BLaER1 treated with 17β-estradiol and CSF1 and Interleukin-3, amounts not matched to agents 10 nM and 100 nM (cell line): Measurements from ENCODE around the gene SELENOP.

Experiments
- H3K27ac ChIP-seq, 11 experiments: shearing (Covaris generic); formaldehyde crosslinking; 2 replicates each; pipeline ENCODE4 v1.8.1; 2022
- H3K27me3 ChIP-seq, 11 experiments: shearing (Covaris generic); formaldehyde crosslinking; 2 replicates each; pipeline ENCODE4 v1.8.1; 2022
- H3K36me3 ChIP-seq, 11 experiments: shearing (Covaris generic); formaldehyde crosslinking; 2 replicates each; pipeline ENCODE4 v1.8.1; 2022
- H3K4me1 ChIP-seq, 10 experiments: shearing (Covaris generic); formaldehyde crosslinking; 2 replicates each; pipeline ENCODE4 v1.8.1; 2022
- H3K4me2 ChIP-seq, 11 experiments: shearing (Covaris generic); formaldehyde crosslinking; 2 replicates each; pipeline ENCODE4 v1.8.1; 2022
- H3K4me3 ChIP-seq, 10 experiments: shearing (Covaris generic); formaldehyde crosslinking; 2 replicates each; pipeline ENCODE4 v1.8.1; 2022
- H3K9ac ChIP-seq, 11 experiments: shearing (Covaris generic); formaldehyde crosslinking; 2 replicates each; pipeline ENCODE4 v1.8.1; 2022
- H3K9me3 ChIP-seq, 11 experiments: shearing (Covaris generic); formaldehyde crosslinking; replicated peaks in 1 of 11; 2 replicates each; pipeline ENCODE4 v1.8.1; 2022
- H4K20me1 ChIP-seq, 11 experiments: shearing (Covaris generic); formaldehyde crosslinking; 2 replicates each; pipeline ENCODE4 v1.8.1; 2022
- Cebpa-rat ChIP-seq, 11 experiments: shearing (Covaris generic); IDR thresholded peaks; 2 replicates each; pipeline ENCODE4 v1.8.1; 2022

The SELENOP gene

DNA sequence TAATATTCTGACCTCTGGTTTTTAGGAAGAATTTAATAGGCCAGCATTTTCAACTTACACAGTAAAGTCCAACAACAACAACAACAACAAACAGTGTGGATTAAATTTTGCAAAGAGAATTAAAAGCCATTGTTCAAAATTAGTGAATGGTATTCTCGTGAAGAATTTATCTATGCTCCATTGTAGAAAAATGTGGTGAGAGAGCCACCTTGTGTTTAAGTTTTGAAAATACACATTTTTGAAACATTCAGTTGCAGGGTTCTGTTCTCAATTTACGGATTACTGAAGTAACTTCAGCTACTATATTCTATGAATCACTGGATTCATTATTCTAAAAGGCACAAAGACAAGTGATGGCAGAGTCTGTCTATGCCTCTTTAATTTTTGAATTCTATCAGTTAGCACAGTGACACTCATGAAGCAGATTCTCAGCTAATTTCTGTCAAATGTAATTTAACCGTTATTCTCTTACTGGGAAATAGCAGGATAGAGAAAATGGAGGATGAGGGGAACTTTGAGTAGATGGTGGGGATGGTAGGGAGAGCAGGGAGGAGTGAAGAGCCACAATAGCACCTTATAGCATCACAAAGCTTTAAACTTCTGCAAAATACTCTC lies 44.1 kb downstream of the SELENOP start:
- Histone ChIP-seq H3K27ac (no peak overlapping the region), H3K4me3 (no peak overlapping the region), H3K36me3 (no peaks in the 10 kb centered on the region), H3K4me1 (peaks cover 0 to 5% (median 0%) of the 10 kb centered on the region in 10 experiments; a peak in 1 of 20 replicates), H4K20me1 (no peaks in the 10 kb centered on the region), H3K27me3 (no peaks in the 10 kb centered on the region), H3K4me2 (no peak overlapping the region), H3K9ac (no peak overlapping the region), H3K9me3 (peaks cover 0 to 12% (median 5%) of the 10 kb centered on the region in 11 experiments; a peak in 9 of 22 replicates)
- TF ChIP-seq Cebpa-rat (IDR thresholded peaks at IDR 0.05): no peak

DNA sequence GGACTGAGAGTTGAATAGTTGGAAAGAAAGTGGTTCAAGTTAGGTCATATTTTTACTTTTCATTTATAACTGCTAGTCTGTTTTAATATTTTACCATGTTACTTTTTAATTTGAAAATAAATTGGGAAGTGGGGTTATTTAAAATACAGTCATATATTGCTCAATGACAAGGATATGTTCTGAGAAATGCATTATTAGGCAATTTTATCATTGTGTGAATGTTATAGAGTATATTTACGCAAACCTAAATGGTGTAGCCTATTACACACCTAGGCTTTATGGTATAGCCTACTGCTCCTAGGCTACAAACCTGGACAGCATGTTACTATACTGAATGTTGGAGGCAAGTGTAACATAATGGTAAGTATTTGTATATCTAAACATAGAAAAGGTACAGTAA lies 49.9 kb downstream of the SELENOP start:
- TF ChIP-seq Cebpa-rat (IDR thresholded peaks at IDR 0.05): no peak
- Histone ChIP-seq H4K20me1 (no peaks in the 10 kb centered on the region), H3K9me3 (peaks cover 0 to 9% (median 4%) of the 10 kb centered on the region in 11 experiments; a peak in 8 of 22 replicates), H3K36me3 (no peaks in the 10 kb centered on the region), H3K4me3 (no peak overlapping the region), H3K4me1 (peaks cover 7 to 21% (median 10%) of the 10 kb centered on the region in 10 experiments), H3K4me2 (no peak overlapping the region), H3K9ac (no peak overlapping the region), H3K27ac (no peak overlapping the region), H3K27me3 (no peaks in the 10 kb centered on the region)

DNA sequence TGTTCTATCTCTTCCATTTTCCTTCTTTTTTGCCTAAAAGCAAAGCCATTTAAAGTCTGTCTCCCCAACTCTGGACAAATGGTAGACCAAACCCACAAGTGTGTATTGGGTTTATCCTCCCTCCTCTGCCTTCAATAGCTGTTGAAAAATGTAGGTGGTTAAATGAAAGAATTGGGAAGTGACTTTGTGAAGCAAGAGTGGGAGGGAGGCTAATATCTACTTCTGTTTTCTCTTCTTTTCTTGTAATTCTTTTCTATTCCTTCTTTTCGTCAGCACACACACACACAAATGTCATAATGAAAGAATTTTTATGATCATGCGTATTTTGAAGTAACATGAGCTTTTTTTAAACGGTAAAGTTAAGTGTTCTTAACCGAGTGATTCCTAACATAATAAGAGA lies 51.3 kb downstream of the SELENOP start:
- Histone ChIP-seq H3K4me2 (peak overlapping the region in 2 of 11 experiments; percentile 17 to 52; a peak in 3 of 22 replicates), H3K27ac (no peak overlapping the region), H3K4me3 (no peak overlapping the region), H3K9ac (no peak overlapping the region), H3K4me1 (peaks cover 7 to 21% (median 10%) of the 10 kb centered on the region in 10 experiments), H3K36me3 (no peaks in the 10 kb centered on the region), H4K20me1 (no peaks in the 10 kb centered on the region), H3K27me3 (no peaks in the 10 kb centered on the region), H3K9me3 (peaks cover 0 to 9% (median 5%) of the 10 kb centered on the region in 11 experiments; a peak in 9 of 22 replicates)
- TF ChIP-seq Cebpa-rat (IDR thresholded peaks at IDR 0.05): no peak

DNA sequence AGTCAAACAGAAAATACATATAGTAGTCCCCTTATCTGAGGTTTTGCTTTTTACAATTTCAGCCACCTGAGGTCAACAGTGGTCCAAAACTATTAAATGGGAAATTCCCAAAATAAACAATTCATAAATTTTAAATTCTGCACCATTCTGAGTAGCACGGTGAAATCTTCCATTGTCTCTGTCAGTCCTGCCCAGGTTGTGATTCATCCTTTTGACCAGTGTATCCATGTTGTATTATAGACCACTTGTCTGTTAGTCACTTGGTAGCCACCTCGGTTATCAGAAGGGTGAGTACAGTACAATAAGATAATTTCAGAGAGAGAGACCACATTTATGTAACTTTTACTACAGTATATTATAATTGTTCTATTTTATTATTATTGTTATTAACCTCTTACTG lies 52.2 kb downstream of the SELENOP start:
- Histone ChIP-seq H4K20me1 (no peaks in the 10 kb centered on the region), H3K27me3 (no peaks in the 10 kb centered on the region), H3K9ac (no peak overlapping the region), H3K36me3 (no peaks in the 10 kb centered on the region), H3K4me1 (peaks cover 7 to 21% (median 10%) of the 10 kb centered on the region in 10 experiments), H3K4me3 (no peak overlapping the region), H3K4me2 (no peak overlapping the region), H3K9me3 (peaks cover 0 to 7% (median 0%) of the 10 kb centered on the region in 11 experiments; a peak in 6 of 22 replicates), H3K27ac (no peak overlapping the region)
- TF ChIP-seq Cebpa-rat (IDR thresholded peaks at IDR 0.05): no peak

DNA sequence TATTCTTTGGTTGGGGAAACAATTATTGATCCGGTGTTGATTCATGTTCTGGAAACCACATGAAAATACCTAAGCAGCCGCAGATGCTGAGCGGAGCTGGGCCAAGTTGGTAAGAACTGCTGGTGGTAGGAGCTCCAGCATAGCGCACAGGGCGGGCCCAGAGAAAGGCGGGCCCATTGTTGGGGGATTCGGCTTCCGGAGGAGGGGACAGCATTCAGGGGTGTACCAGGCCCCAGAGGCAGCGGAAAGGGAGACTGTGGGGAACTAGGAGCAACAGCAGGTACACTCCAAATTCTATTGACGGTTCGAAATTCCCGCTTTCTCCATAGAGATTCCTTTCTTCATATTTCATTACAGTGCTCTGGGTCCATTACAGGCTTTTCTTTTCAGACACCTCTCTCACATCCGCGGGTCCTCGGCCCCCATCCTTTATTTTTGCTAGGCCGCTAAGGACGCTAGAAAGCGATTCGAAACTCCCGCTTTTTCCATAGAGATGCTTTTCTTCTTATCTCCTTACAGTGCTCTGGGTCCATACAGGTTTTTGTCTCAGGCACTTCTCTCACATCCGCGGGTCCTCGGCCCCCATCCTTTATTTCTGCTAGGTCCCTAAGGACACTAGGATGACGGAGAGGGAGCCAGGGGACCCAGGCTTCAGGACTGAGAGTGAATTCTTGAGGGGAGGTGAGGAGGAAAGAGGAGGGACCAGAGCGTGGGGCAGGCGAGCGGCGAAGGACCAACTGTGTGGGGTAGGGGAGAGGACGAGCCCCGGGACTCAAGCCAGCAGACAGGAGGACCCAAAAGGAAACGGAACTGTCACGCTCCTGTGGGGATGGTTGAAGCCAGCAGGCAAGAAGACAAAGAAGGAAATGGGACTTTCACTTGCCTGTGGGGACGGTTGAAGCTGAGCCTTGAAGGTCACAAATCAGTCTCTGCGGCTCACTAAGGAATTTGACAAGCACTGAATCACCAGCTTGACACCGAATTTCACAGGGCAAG lies 54.8 kb downstream of the SELENOP start, which contains the start of gene CCDC152:
Gene CCDC152 (plus strand): TSS at position 213 of the 996 bp plus-strand sequence. CDS start 2,304 bp downstream, outside the sequence.
- H3K4me3 ChIP-seq: peak within 1 kb of the TSS in 3 of 10 experiments; percentile 13 to 30 (median 21); a peak in 2 of 20 replicates

DNA sequence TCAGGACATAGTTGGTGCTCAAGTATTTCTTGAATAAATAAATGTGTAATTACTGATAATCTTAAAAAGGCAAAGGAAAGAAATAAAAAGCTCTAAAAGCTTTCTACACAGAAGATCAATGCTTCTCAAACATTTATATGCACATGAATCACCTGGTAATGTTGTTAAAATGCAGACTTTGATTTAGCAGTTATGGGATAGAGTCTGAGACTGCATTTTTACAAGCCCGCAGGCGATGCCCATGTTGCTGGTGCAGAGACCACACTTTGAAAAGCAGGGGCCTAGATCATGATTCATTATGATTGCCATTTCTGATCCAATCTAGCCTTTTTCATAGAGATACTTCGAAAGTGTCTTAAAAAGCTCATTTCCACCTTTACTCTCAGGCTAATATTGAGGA lies 58.6 kb downstream of the SELENOP start:
- no peaks in the 10 kb centered on the region for H3K27me3 ChIP-seq
- no peak overlapping the region for H3K4me3 ChIP-seq
- peaks cover 0 to 11% (median 4%) of the 10 kb centered on the region in 11 experiments; a peak in 7 of 22 replicates for H3K9me3 ChIP-seq
- H3K36me3 ChIP-seq: no peaks in the 10 kb centered on the region
- TF ChIP-seq Cebpa-rat (IDR thresholded peaks at IDR 0.05): no peak
- H3K27ac ChIP-seq: no peak overlapping the region
- H3K4me2 ChIP-seq: no peak overlapping the region
- H3K9ac ChIP-seq: no peak overlapping the region
- H3K4me1 ChIP-seq: peaks cover 7 to 12% (median 9%) of the 10 kb centered on the region in 10 experiments; a peak in 19 of 20 replicates
- H4K20me1 ChIP-seq: no peaks in the 10 kb centered on the region

More for the DNA sequence above, 54.8 kb downstream of the SELENOP start, which contains the start of gene CCDC152:
- no peak within 1 kb of the TSS; a peak in 1 of 22 replicates for H3K9ac ChIP-seq
- no peaks in the 10 kb centered on the region for H3K27me3 ChIP-seq
- H3K27ac ChIP-seq: peak within 1 kb of the TSS in 4 of 11 experiments; percentile 11 to 56 (median 32); a peak in 3 of 22 replicates
- no peak for TF ChIP-seq Cebpa-rat (IDR thresholded peaks at IDR 0.05)
- peaks cover 7 to 21% (median 10%) of the 10 kb centered on the region in 10 experiments for H3K4me1 ChIP-seq
- H3K9me3 ChIP-seq: peaks cover 0 to 7% (median 0%) of the 10 kb centered on the region in 11 experiments; a peak in 6 of 22 replicates
- no peaks in the 10 kb centered on the region for H3K36me3 ChIP-seq
- H4K20me1 ChIP-seq: no peaks in the 10 kb centered on the region
- H3K4me2 ChIP-seq: peak within 1 kb of the TSS; percentile 36 to 73 (median 57)

DNA sequence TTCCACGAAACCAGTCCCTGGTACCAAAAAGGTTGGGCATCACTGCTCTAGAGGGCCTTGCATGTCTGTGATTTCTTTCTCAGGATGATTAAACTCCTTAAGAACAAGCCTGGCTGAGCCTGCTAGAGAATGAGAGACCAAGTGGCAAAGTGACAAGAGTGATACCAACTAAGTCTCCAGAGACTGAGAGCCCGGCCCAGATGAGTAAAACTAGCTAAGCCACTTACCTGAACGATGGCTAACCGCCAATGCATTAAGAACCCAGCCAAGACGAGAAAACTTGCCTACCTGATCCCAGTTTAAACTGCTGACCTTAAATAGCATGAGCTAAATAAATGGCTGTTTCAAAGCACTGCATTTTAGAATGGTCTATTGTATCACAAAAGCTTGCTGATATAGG lies 60.6 kb downstream of the SELENOP start:
- Histone ChIP-seq H3K9ac (no peak overlapping the region), H3K4me2 (no peak overlapping the region), H3K9me3 (peaks cover 0 to 5% (median 0%) of the 10 kb centered on the region in 11 experiments; a peak in 4 of 22 replicates), H3K4me1 (no peaks in the 10 kb centered on the region), H3K27me3 (no peaks in the 10 kb centered on the region), H3K4me3 (no peak overlapping the region), H3K27ac (no peak overlapping the region), H4K20me1 (no peaks in the 10 kb centered on the region), H3K36me3 (no peaks in the 10 kb centered on the region)
- no peak for TF ChIP-seq Cebpa-rat (IDR thresholded peaks at IDR 0.05)

DNA sequence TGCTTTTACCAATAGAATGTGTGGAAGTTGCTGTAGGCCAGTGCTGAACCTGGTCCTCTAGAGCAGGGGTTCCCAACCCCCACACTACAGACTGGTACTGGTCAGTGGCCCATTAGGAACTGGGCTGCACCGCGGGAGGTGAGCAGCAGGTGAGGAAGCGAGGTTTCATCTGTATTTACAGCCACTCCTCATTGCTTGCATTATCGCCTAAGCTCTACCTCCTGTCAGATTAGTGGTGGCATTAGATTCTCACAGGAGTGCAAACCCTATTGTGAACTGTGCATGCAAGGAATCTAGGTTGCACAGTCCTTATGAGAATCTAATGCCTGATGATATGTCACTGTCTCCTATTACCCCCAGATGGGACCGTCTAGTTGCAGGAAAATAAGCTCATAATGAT lies 61.2 kb downstream of the SELENOP start:
- Histone ChIP-seq H3K4me3 (no peak overlapping the region), H4K20me1 (no peaks in the 10 kb centered on the region), H3K27ac (no peak overlapping the region), H3K36me3 (no peaks in the 10 kb centered on the region), H3K9me3 (peaks cover 0 to 5% (median 0%) of the 10 kb centered on the region in 11 experiments; a peak in 4 of 22 replicates), H3K4me2 (no peak overlapping the region), H3K9ac (no peak overlapping the region), H3K27me3 (no peaks in the 10 kb centered on the region), H3K4me1 (no peaks in the 10 kb centered on the region)
- TF ChIP-seq Cebpa-rat (IDR thresholded peaks at IDR 0.05): no peak
